Measurements from ENCODE around the gene ETV7.

ETV7 gene

GRCh38 chr6:36384095-36384494, 3.4 kb downstream of the ETV7 start:
- no peak overlapping the region for H3K27ac ChIP-seq (ENCODE audit: low read length)
- no peaks in the 10 kb centered on the region for H3K4me1 ChIP-seq (ENCODE audit: control insufficient read depth, insufficient read depth, low read length)
- no peak for DNase-seq (ENCODE audit: low read depth, low spot score)
- no CpG with 5 or more reads among the region's 2 CpGs for WGBS (ENCODE audit: insufficient coverage, insufficient read length)
- no peak overlapping the region for H3K4me3 ChIP-seq (ENCODE audit: low read length)
- H3K36me3 ChIP-seq (ENCODE audit: control insufficient read depth, insufficient read depth, low read length): no peaks in the 10 kb centered on the region
- H3K9me3 ChIP-seq (ENCODE audit: control insufficient read depth, insufficient read depth, low read length): no peaks in the 10 kb centered on the region
- H3K27me3 ChIP-seq (ENCODE audit: control insufficient read depth, insufficient read depth, low read length): peaks cover 29% of the 10 kb centered on the region

GRCh38 chr6:36383606-36384005, 3.9 kb downstream of the ETV7 start:
- Histone ChIP-seq H3K4me1 (ENCODE audit: control insufficient read depth, insufficient read depth, low read length) (no peaks in the 10 kb centered on the region), H3K9me3 (ENCODE audit: control insufficient read depth, insufficient read depth, low read length) (no peaks in the 10 kb centered on the region), H3K4me3 (ENCODE audit: low read length) (no peak overlapping the region), H3K27me3 (ENCODE audit: control insufficient read depth, insufficient read depth, low read length) (peaks cover 28% of the 10 kb centered on the region), H3K36me3 (ENCODE audit: control insufficient read depth, insufficient read depth, low read length) (no peaks in the 10 kb centered on the region), H3K27ac (ENCODE audit: low read length) (no peak overlapping the region)
- DNase-seq (ENCODE audit: low read depth, low spot score): no peak
- WGBS (ENCODE audit: insufficient coverage, insufficient read length): no CpG with 5 or more reads among the region's 2 CpGs

- Histone ChIP-seq H3K4me1 (ENCODE audit: control insufficient read depth, insufficient read depth, low read length) (no peaks in the 10 kb centered on the region), H3K9me3 (ENCODE audit: control insufficient read depth, insufficient read depth, low read length) (no peaks in the 10 kb centered on the region), H3K27me3 (ENCODE audit: control insufficient read depth, insufficient read depth, low read length) (peaks cover 21% of the 10 kb centered on the region; the same call in 1 of the 2 replicates), H3K4me3 (ENCODE audit: low read length) (no peak overlapping the region), H3K36me3 (ENCODE audit: control insufficient read depth, insufficient read depth, low read length) (no peaks in the 10 kb centered on the region), H3K27ac (ENCODE audit: low read length) (no peak overlapping the region)
- no peak for DNase-seq (ENCODE audit: low read depth, low spot score)
- no CpG with 5 or more reads among the region's 4 CpGs for WGBS (ENCODE audit: insufficient coverage, insufficient read length)
Observed at GRCh38 chr6:36382976-36383375, 4.5 kb downstream of the ETV7 start.

GRCh38 chr6:36381502-36382389, 5.7 kb downstream of the ETV7 start:
- DNase-seq (ENCODE audit: low read depth, low spot score): no peak
- Histone ChIP-seq H3K9me3 (ENCODE audit: control insufficient read depth, insufficient read depth, low read length) (no peaks in the 10 kb centered on the region), H3K36me3 (ENCODE audit: control insufficient read depth, insufficient read depth, low read length) (no peaks in the 10 kb centered on the region), H3K27me3 (ENCODE audit: control insufficient read depth, insufficient read depth, low read length) (peaks cover 9% of the 10 kb centered on the region; the same call in 1 of the 2 replicates), H3K4me1 (ENCODE audit: control insufficient read depth, insufficient read depth, low read length) (no peaks in the 10 kb centered on the region), H3K27ac (ENCODE audit: low read length) (no peak overlapping the region), H3K4me3 (ENCODE audit: low read length) (no peak overlapping the region)
- WGBS (ENCODE audit: insufficient coverage, insufficient read length): no CpG with 5 or more reads among the region's 9 CpGs

- Histone ChIP-seq H3K4me3 (ENCODE audit: low read length) (no peak overlapping the region), H3K27me3 (ENCODE audit: control insufficient read depth, insufficient read depth, low read length) (no peaks in the 10 kb centered on the region), H3K27ac (ENCODE audit: low read length) (no peak overlapping the region), H3K4me1 (ENCODE audit: control insufficient read depth, insufficient read depth, low read length) (no peaks in the 10 kb centered on the region), H3K9me3 (ENCODE audit: control insufficient read depth, insufficient read depth, low read length) (no peaks in the 10 kb centered on the region), H3K36me3 (ENCODE audit: control insufficient read depth, insufficient read depth, low read length) (no peaks in the 10 kb centered on the region)
- no CpG with 5 or more reads among the region's 4 CpGs for WGBS (ENCODE audit: insufficient coverage, insufficient read length)
- DNase-seq (ENCODE audit: low read depth, low spot score): no peak
Observed at GRCh38 chr6:36380166-36380565, 7.3 kb downstream of the ETV7 start.

GRCh38 chr6:36378936-36379335, 8.5 kb downstream of the ETV7 start:
- no peaks in the 10 kb centered on the region for H3K4me1 ChIP-seq (ENCODE audit: control insufficient read depth, insufficient read depth, low read length)
- no peaks in the 10 kb centered on the region for H3K36me3 ChIP-seq (ENCODE audit: control insufficient read depth, insufficient read depth, low read length)
- H3K9me3 ChIP-seq (ENCODE audit: control insufficient read depth, insufficient read depth, low read length): no peaks in the 10 kb centered on the region
- DNase-seq (ENCODE audit: low read depth, low spot score): no peak
- no peak overlapping the region for H3K27ac ChIP-seq (ENCODE audit: low read length)
- no peaks in the 10 kb centered on the region for H3K27me3 ChIP-seq (ENCODE audit: control insufficient read depth, insufficient read depth, low read length)
- WGBS (ENCODE audit: insufficient coverage, insufficient read length): no CpG with 5 or more reads among the region's 10 CpGs
- no peak overlapping the region for H3K4me3 ChIP-seq (ENCODE audit: low read length)

GRCh38 chr6:36378243-36378920, 9.1 kb downstream of the ETV7 start:
- no peaks in the 10 kb centered on the region for H3K36me3 ChIP-seq (ENCODE audit: control insufficient read depth, insufficient read depth, low read length)
- no peak for DNase-seq (ENCODE audit: low read depth, low spot score)
- no peaks in the 10 kb centered on the region for H3K9me3 ChIP-seq (ENCODE audit: control insufficient read depth, insufficient read depth, low read length)
- WGBS (ENCODE audit: insufficient coverage, insufficient read length): no CpG with 5 or more reads among the region's 4 CpGs
- no peaks in the 10 kb centered on the region for H3K27me3 ChIP-seq (ENCODE audit: control insufficient read depth, insufficient read depth, low read length)
- H3K27ac ChIP-seq (ENCODE audit: low read length): no peak overlapping the region
- H3K4me3 ChIP-seq (ENCODE audit: low read length): no peak overlapping the region
- no peaks in the 10 kb centered on the region for H3K4me1 ChIP-seq (ENCODE audit: control insufficient read depth, insufficient read depth, low read length)

- H3K9me3 ChIP-seq (ENCODE audit: control insufficient read depth, insufficient read depth, low read length): no peaks in the 10 kb centered on the region
- H3K27ac ChIP-seq (ENCODE audit: low read length): no peak overlapping the region
- H3K36me3 ChIP-seq (ENCODE audit: control insufficient read depth, insufficient read depth, low read length): no peaks in the 10 kb centered on the region
- no peaks in the 10 kb centered on the region for H3K27me3 ChIP-seq (ENCODE audit: control insufficient read depth, insufficient read depth, low read length)
- DNase-seq (ENCODE audit: low read depth, low spot score): no peak
- no CpG with 5 or more reads among the region's 5 CpGs for WGBS (ENCODE audit: insufficient coverage, insufficient read length)
- H3K4me1 ChIP-seq (ENCODE audit: control insufficient read depth, insufficient read depth, low read length): no peaks in the 10 kb centered on the region
- H3K4me3 ChIP-seq (ENCODE audit: low read length): no peak overlapping the region
Observed at GRCh38 chr6:36377594-36377993, 9.9 kb downstream of the ETV7 start.

GRCh38 chr6:36376742-36377141, 10.7 kb downstream of the ETV7 start:
- Histone ChIP-seq H3K4me3 (ENCODE audit: low read length) (no peak overlapping the region), H3K36me3 (ENCODE audit: control insufficient read depth, insufficient read depth, low read length) (no peaks in the 10 kb centered on the region), H3K9me3 (ENCODE audit: control insufficient read depth, insufficient read depth, low read length) (no peaks in the 10 kb centered on the region), H3K27ac (ENCODE audit: low read length) (no peak overlapping the region), H3K27me3 (ENCODE audit: control insufficient read depth, insufficient read depth, low read length) (no peaks in the 10 kb centered on the region), H3K4me1 (ENCODE audit: control insufficient read depth, insufficient read depth, low read length) (no peaks in the 10 kb centered on the region)
- DNase-seq (ENCODE audit: low read depth, low spot score): no peak
- no CpG with 5 or more reads among the region's 8 CpGs for WGBS (ENCODE audit: insufficient coverage, insufficient read length)

GRCh38 chr6:36376183-36376582, 11.3 kb downstream of the ETV7 start:
- Histone ChIP-seq H3K4me3 (ENCODE audit: low read length) (no peak overlapping the region), H3K36me3 (ENCODE audit: control insufficient read depth, insufficient read depth, low read length) (no peaks in the 10 kb centered on the region), H3K27me3 (ENCODE audit: control insufficient read depth, insufficient read depth, low read length) (no peaks in the 10 kb centered on the region), H3K9me3 (ENCODE audit: control insufficient read depth, insufficient read depth, low read length) (no peaks in the 10 kb centered on the region), H3K4me1 (ENCODE audit: control insufficient read depth, insufficient read depth, low read length) (no peaks in the 10 kb centered on the region), H3K27ac (ENCODE audit: low read length) (no peak overlapping the region)
- no CpG with 5 or more reads among the region's 8 CpGs for WGBS (ENCODE audit: insufficient coverage, insufficient read length)
- DNase-seq (ENCODE audit: low read depth, low spot score): no peak
